HG03060 (cell line): Measurements from ENCODE around the gene AHNAK2.

Experiments
- ATAC-seq: cut with Tn5 transposase; IDR thresholded peaks from one replicate; pipeline ENCODE4 v1.9.1; 2021; ENCODE audit warnings: low read depth, moderate number of reproducible peaks; ENCODE audit not compliant: unreplicated experiment

The AHNAK2 gene

GRCh38 chr14:105012171-105012985 lies 34.2 kb upstream of the AHNAK2 start:
- no peak for ATAC-seq

- ATAC-seq: no peak
Measured at GRCh38 chr14:105011312-105011990, 33.3 kb upstream of the AHNAK2 start.

- no peak for ATAC-seq
Measured at GRCh38 chr14:105010891-105011291, 32.7 kb upstream of the AHNAK2 start.

- no peak for ATAC-seq
Measured at GRCh38 chr14:105010106-105010505, 31.9 kb upstream of the AHNAK2 start.

- no peak for ATAC-seq
Measured at GRCh38 chr14:105007593-105008264, 29.6 kb upstream of the AHNAK2 start.

- ATAC-seq: no peak
Measured at GRCh38 chr14:105006831-105007592, 28.8 kb upstream of the AHNAK2 start.

- no peak for ATAC-seq
Measured at GRCh38 chr14:105005929-105006830, 28.0 kb upstream of the AHNAK2 start.

- no peak for ATAC-seq
Measured at GRCh38 chr14:105005329-105005928, 27.3 kb upstream of the AHNAK2 start.

GRCh38 chr14:104999361-104999760 lies 21.2 kb upstream of the AHNAK2 start:
- no peak for ATAC-seq

- ATAC-seq: no peak
Measured at GRCh38 chr14:104998801-104999200, 20.6 kb upstream of the AHNAK2 start.

- no peak for ATAC-seq
Measured at GRCh38 chr14:104996483-104996882, 18.3 kb upstream of the AHNAK2 start.

- ATAC-seq: no peak
Measured at GRCh38 chr14:104996032-104996431, 17.9 kb upstream of the AHNAK2 start.

GRCh38 chr14:104994978-104995377 lies 16.8 kb upstream of the AHNAK2 start:
- ATAC-seq: no peak

- no peak for ATAC-seq
Measured at GRCh38 chr14:104993808-104994591, 15.8 kb upstream of the AHNAK2 start.

GRCh38 chr14:104993306-104993705 lies 15.1 kb upstream of the AHNAK2 start:
- ATAC-seq: no peak

- no peak for ATAC-seq
Measured at GRCh38 chr14:104992501-104992900, 14.3 kb upstream of the AHNAK2 start.

- no peak for ATAC-seq
Measured at GRCh38 chr14:104991896-104992230, 13.7 kb upstream of the AHNAK2 start.

GRCh38 chr14:104989951-104990303 lies 11.8 kb upstream of the AHNAK2 start:
- ATAC-seq: no peak
